HepG2 (cell line): ENCODE data around the gene CHMP6. TPM values are rescaled to one million over a fixed set of nuclear protein-coding genes. Genes with fewer than 3 reads are reported as not detected.

ENCODE experiments used
- ARID3A ChIP-seq: IDR thresholded peaks from 2 replicates; pipeline ENCODE4 v1.6.1; 2012; ENCODE audit warnings: low read depth, low read length, improper control_type of control experiment
- CENPT ChIP-seq: sonication (generic); formaldehyde crosslinking; IDR thresholded peaks from 2 replicates; pipeline ENCODE4 v1.8.0; 2022; ENCODE audit warnings: low read depth, mild to moderate bottlenecking, moderate library complexity, missing genetic modification reagents
- CENPX ChIP-seq: sonication (generic); formaldehyde crosslinking; IDR thresholded peaks from 2 replicates; pipeline ENCODE4 v1.9.0; 2021; ENCODE audit warnings: mild to moderate bottlenecking, missing genetic modification reagents, moderate library complexity
- DBP ChIP-seq: sonication (generic); formaldehyde crosslinking; IDR thresholded peaks from 2 replicates; pipeline ENCODE4 v1.4.0; 2020; ENCODE audit warnings: missing genetic modification reagents; ENCODE audit errors: not compliant biosample characterization
- HHEX ChIP-seq: IDR thresholded peaks from 2 replicates; pipeline ENCODE4 v1.6.1; 2016; ENCODE audit warnings: control low read depth
- KLF13 ChIP-seq: sonication (generic); formaldehyde crosslinking; IDR thresholded peaks from 2 replicates; pipeline ENCODE4 v1.4.0; 2020; ENCODE audit warnings: mild to moderate bottlenecking, missing genetic modification reagents
- LBX2 ChIP-seq: sonication (generic); formaldehyde crosslinking; IDR thresholded peaks from 2 replicates; pipeline ENCODE4 v1.5.0; 2020; ENCODE audit warnings: missing genetic modification reagents, mild to moderate bottlenecking, borderline replicate concordance
- NCOA2 ChIP-seq: sonication (generic); formaldehyde crosslinking; IDR thresholded peaks from 2 replicates; pipeline ENCODE4 v1.8.0; 2022; ENCODE audit warnings: inconsistent platforms
- RBFOX2 ChIP-seq: fragments of 200-400 bp; formaldehyde crosslinking; IDR thresholded peaks from 2 replicates; pipeline ENCODE4 v1.6.1; 2017; ENCODE audit warnings: low read depth, mild to moderate bottlenecking, low read length
- RCOR2 ChIP-seq: IDR thresholded peaks from 2 replicates; pipeline ENCODE4 v1.6.1; 2016; ENCODE audit warnings: missing biosample characterization, missing genetic modification reagents
- SMAD9 ChIP-seq: sonication (generic); formaldehyde crosslinking; IDR thresholded peaks from 2 replicates; pipeline ENCODE4 v1.5.1; 2020; ENCODE audit warnings: mild to moderate bottlenecking, missing genetic modification reagents
- SOX6 ChIP-seq, 2 experiments: fragments of 450-650 bp in 1 of 2; sonication (generic) in 1 of 2; formaldehyde crosslinking in 1 of 2; IDR thresholded peaks; 2 replicates each; pipeline versions ENCODE4 v1.4.0 to v1.6.1; 2017 to 2020; ENCODE audit warnings: antibody characterized with exemption in 1 of 2, mild to moderate bottlenecking in 1 of 2, missing genetic modification reagents in 1 of 2
- TFAP4 ChIP-seq: sonication (generic); IDR thresholded peaks from 2 replicates; pipeline ENCODE4 v1.6.1; 2016; ENCODE audit warnings: low read depth, borderline replicate concordance
- ZBTB42 ChIP-seq: sonication (generic); formaldehyde crosslinking; IDR thresholded peaks from 2 replicates; pipeline ENCODE4 v1.5.0; 2020; ENCODE audit warnings: mild to moderate bottlenecking, missing genetic modification reagents
- ZNF296 ChIP-seq: sonication (generic); formaldehyde crosslinking; conservative IDR thresholded peaks from 2 replicates; pipeline ENCODE4 v1.5.0; 2020; ENCODE audit warnings: mild to moderate bottlenecking, missing genetic modification reagents
- ZNF30 ChIP-seq: sonication (generic); formaldehyde crosslinking; IDR thresholded peaks from 2 replicates; pipeline ENCODE4 v1.5.0; 2020; ENCODE audit warnings: mild to moderate bottlenecking, missing genetic modification reagents
- ZNF569 ChIP-seq: sonication (generic); formaldehyde crosslinking; IDR thresholded peaks from 2 replicates; pipeline ENCODE4 v1.5.0; 2020; ENCODE audit warnings: mild to moderate bottlenecking, missing genetic modification reagents, moderate library complexity, borderline replicate concordance
- ZNF773 ChIP-seq: sonication (generic); formaldehyde crosslinking; IDR thresholded peaks from 2 replicates; pipeline ENCODE4 v1.4.0; 2020; ENCODE audit warnings: missing genetic modification reagents, borderline replicate concordance
- ZNF883 ChIP-seq: sonication (generic); formaldehyde crosslinking; IDR thresholded peaks from 2 replicates; pipeline ENCODE4 v1.5.1; 2020; ENCODE audit warnings: mild to moderate bottlenecking, missing genetic modification reagents; ENCODE audit errors: not compliant biosample characterization
- polyA plus RNA-seq, 8 experiments: library from polyadenylated mRNA; depleted of rRNA in 3 of 8; stranded (reverse) in 7 of 8; unstranded in 1 of 8; fragments of >200 nt; fragmentation: Illumina TruSeq in 4 of 8; extraction: Trizol in 4 of 8; gene quantifications; 2 replicates each; pipeline versions ENCODE4 v1.2.1 to v1.2.3, GENCODE V29; 2011 to 2016; ENCODE audit warnings: low read depth in 4 of 8, missing spikeins in 1 of 8, mixed read lengths in 1 of 8; ENCODE audit not compliant: insufficient read depth in 1 of 8
- total RNA-seq, 5 experiments: library from RNA; depleted of rRNA; stranded (reverse); fragments of >200 nt; fragmentation: Illumina TruSeq; extraction: Trizol; gene quantifications; 2 replicates each; pipeline ENCODE4 v1.2.3, GENCODE V29; 2016; ENCODE audit warnings: low read depth in 1 of 5
- TF ChIP-seq, protein P1 (sequence below): sonication (generic); formaldehyde crosslinking; IDR thresholded peaks from 2 replicates; pipeline ENCODE4 v1.4.0; 2020; ENCODE audit warnings: missing genetic modification reagents, borderline replicate concordance
- TF ChIP-seq, protein P2 (sequence below): sonication (generic); formaldehyde crosslinking; IDR thresholded peaks from 2 replicates; pipeline ENCODE4 v1.4.0; 2020; ENCODE audit warnings: missing genetic modification reagents

CHMP6 gene
- total and polyA plus RNA-seq, 2 of the 13 experiments (the other 11 are each of a cell fraction or from before 2014, with no cell fraction given), result 11.1 to 24.2 TPM

DNA sequence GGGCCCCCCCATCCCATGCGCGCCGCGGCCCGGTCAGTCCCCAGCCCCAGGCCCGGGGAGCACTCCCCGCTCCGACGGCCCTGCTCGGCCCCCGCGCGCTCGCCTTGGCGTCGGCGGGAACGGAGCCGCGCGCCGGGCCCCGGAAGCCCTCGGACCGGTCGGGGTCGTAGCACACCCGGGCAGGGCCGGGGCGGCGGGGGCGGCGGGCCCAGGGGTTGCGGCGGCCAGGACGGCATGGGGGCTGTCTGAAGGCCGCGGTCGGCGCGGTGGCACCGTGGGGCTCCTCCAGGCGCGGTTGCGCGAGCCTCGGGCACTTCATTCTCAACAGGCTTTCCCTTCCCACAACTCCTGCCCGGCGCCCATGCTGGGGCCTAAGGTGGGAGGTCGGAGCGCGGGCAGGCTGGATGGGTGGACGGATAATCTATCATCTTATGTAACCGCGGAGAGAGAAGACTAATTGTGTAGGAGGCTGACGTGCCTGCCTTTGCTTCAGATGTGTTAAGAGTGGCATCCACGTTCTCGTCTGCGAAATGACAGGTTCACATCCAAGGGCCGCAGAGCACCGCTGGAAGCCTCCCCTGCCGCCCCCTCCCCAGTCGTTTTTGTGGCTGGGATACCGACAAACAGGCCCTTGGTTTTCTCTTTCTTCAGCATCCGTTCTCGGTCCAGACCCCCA, 44.0 kb downstream of the CHMP6 start (continued):
- no peak for TF ChIP-seq SOX6 (IDR thresholded peaks at IDR 0.05)
- TF ChIP-seq SOX6 (CRISPR knock-in tag; IDR thresholded peaks at IDR 0.05), result no peak
- TF ChIP-seq TFAP4, result no peak
- TF ChIP-seq ZNF30 (CRISPR knock-in tag), result no peak
- TF ChIP-seq SMAD9 (CRISPR knock-in tag), result no peak
- TF ChIP-seq ZNF773 (CRISPR knock-in tag), result no peak
- no peak for TF ChIP-seq RBFOX2
- TF ChIP-seq NCOA2 (CRISPR knock-in tag), result no peak
- no peak for TF ChIP-seq ARID3A
- TF ChIP-seq HHEX (CRISPR knock-in tag), result no peak
- no peak for TF ChIP-seq ZNF569 (CRISPR knock-in tag)
- TF ChIP-seq, protein P1, sequence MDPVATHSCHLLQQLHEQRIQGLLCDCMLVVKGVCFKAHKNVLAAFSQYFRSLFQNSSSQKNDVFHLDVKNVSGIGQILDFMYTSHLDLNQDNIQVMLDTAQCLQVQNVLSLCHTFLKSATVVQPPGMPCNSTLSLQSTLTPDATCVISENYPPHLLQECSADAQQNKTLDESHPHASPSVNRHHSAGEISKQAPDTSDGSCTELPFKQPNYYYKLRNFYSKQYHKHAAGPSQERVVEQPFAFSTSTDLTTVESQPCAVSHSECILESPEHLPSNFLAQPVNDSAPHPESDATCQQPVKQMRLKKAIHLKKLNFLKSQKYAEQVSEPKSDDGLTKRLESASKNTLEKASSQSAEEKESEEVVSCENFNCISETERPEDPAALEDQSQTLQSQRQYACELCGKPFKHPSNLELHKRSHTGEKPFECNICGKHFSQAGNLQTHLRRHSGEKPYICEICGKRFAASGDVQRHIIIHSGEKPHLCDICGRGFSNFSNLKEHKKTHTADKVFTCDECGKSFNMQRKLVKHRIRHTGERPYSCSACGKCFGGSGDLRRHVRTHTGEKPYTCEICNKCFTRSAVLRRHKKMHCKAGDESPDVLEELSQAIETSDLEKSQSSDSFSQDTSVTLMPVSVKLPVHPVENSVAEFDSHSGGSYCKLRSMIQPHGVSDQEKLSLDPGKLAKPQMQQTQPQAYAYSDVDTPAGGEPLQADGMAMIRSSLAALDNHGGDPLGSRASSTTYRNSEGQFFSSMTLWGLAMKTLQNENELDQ (CRISPR knock-in tag), result no peak
- peak; percentile 44 for TF ChIP-seq DBP (CRISPR knock-in tag)
- TF ChIP-seq RCOR2 (CRISPR knock-in tag), result no peak
- 0 out of 2 replicates have a peak, but pooled peaks have one; percentile 25 for TF ChIP-seq ZNF296
- TF ChIP-seq CENPX, result no peak
- TF ChIP-seq CENPT, result 0 out of 2 replicates have a peak, but pooled peaks have one; percentile 14
- TF ChIP-seq, protein P2, sequence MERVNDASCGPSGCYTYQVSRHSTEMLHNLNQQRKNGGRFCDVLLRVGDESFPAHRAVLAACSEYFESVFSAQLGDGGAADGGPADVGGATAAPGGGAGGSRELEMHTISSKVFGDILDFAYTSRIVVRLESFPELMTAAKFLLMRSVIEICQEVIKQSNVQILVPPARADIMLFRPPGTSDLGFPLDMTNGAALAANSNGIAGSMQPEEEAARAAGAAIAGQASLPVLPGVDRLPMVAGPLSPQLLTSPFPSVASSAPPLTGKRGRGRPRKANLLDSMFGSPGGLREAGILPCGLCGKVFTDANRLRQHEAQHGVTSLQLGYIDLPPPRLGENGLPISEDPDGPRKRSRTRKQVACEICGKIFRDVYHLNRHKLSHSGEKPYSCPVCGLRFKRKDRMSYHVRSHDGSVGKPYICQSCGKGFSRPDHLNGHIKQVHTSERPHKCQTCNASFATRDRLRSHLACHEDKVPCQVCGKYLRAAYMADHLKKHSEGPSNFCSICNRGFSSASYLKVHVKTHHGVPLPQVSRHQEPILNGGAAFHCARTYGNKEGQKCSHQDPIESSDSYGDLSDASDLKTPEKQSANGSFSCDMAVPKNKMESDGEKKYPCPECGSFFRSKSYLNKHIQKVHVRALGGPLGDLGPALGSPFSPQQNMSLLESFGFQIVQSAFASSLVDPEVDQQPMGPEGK, result peak; percentile 40; the same call in 1 of the 2 replicates
- no peak for TF ChIP-seq ZBTB42 (CRISPR knock-in tag)
- no peak for TF ChIP-seq KLF13 (CRISPR knock-in tag)
- TF ChIP-seq ZNF883, result peak; percentile 4
- 0 out of 2 replicates have a peak, but pooled peaks have one; percentile 7 for TF ChIP-seq LBX2
